Spleen (tissue), 11 donors: ENCODE results near the gene SEC31B. TPM values are rescaled to one million over a fixed set of nuclear protein-coding genes. Genes with fewer than 3 reads are reported as not detected.
A peak's percentile ranks its signal among the peaks of the same experiment; 100 is the strongest.

Source experiments
- DNase-seq: peaks from one replicate; pipeline ENCODE4 v3.0.0-alpha.2; 2020
- H3K27ac ChIP-seq, 8 donors: fragments of 200-600 bp; sonication (generic) in 7 of 8; 1 replicate in 4 of 8; 2 replicates in 4 of 8; pipeline versions ENCODE4 v1.5.0 to v1.8.0; 2016 to 2021; ENCODE audit warnings: inconsistent platforms in 4 of 8, mild to moderate bottlenecking in 4 of 8, moderate library complexity in 1 of 8
- H3K27me3 ChIP-seq, 7 donors: fragments of 200-600 bp; sonication (generic) in 6 of 7; replicated peaks in 1 of 7; 1 replicate in 4 of 7; 2 replicates in 3 of 7; pipeline versions ENCODE4 v1.5.0 to v1.8.0; 2016 to 2021; ENCODE audit warnings: inconsistent platforms in 3 of 7, mild to moderate bottlenecking in 1 of 7
- H3K36me3 ChIP-seq, 6 donors: fragments of 200-600 bp; sonication (generic) in 5 of 6; 1 replicate in 4 of 6; 2 replicates in 2 of 6; pipeline versions ENCODE4 v1.5.0 to v1.8.0; 2016 to 2021; ENCODE audit warnings: inconsistent platforms in 2 of 6
- H3K4me1 ChIP-seq, 6 donors: fragments of 200-600 bp; sonication (generic) in 5 of 6; 1 replicate in 3 of 6; 2 replicates in 3 of 6; pipeline versions ENCODE4 v1.5.0 to v1.8.0; 2016 to 2021; ENCODE audit warnings: inconsistent platforms in 3 of 6
- H3K4me3 ChIP-seq, 8 donors: fragments of 200-600 bp; sonication (generic) in 7 of 8; 1 replicate in 4 of 8; 2 replicates in 4 of 8; pipeline versions ENCODE4 v1.5.0 to v1.8.0; 2016 to 2021; ENCODE audit warnings: inconsistent platforms in 4 of 8, mild to moderate bottlenecking in 4 of 8, moderate library complexity in 2 of 8
- H3K9me3 ChIP-seq, 8 donors: fragments of 200-600 bp; sonication (generic) in 7 of 8; 1 replicate in 4 of 8; 2 replicates in 4 of 8; pipeline versions ENCODE4 v1.5.0 to v1.8.0; 2016 to 2021; ENCODE audit warnings: inconsistent platforms in 4 of 8
- POLR2A ChIP-seq, 3 donors: fragments of 450-650 bp; IDR thresholded peaks; one replicate each; pipeline ENCODE4 v1.5.1; 2017; ENCODE audit warnings: antibody characterized with exemption in 3 of 3, mild to moderate bottlenecking in 1 of 3
- POLR2AphosphoS5 ChIP-seq, 3 donors: sonication (generic); formaldehyde crosslinking; IDR thresholded peaks; one replicate each; pipeline ENCODE4 v1.5.1; 2017; ENCODE audit warnings: antibody characterized with exemption in 3 of 3
- WGBS, 5 donors: extraction: QIAGEN DNeasy Blood & Tissue Kit in 3 of 5; methylation state at CpG; one replicate each; pipeline versions ENCODE4 v1.1.5 to v1.1.7; 2013 to 2018; 5-methylcytosine and 5-hydroxymethylcytosine counted together
- intact Hi-C: fragments of 100-400 bp; cut with DNase I; formaldehyde crosslinking; loops from one replicate; pipeline ENCODE4 v1.15.0; 2023; ENCODE audit warnings: low total_unique reads
- polyA plus RNA-seq, 3 donors: library from polyadenylated mRNA; stranded (reverse); fragments of 200-250 nt; gene quantifications; one replicate each; pipeline ENCODE4 v1.2.1, GENCODE V29; 2013
- total RNA-seq, 7 donors: library from RNA; depleted of rRNA in 3 of 7; stranded (reverse); fragments of >200 nt in 3 of 7; fragmentation: NEBNext Ultra II Directional in 4 of 7; extraction: Animal tissue kit (Norgen Biotek cat#: 25700) in 4 of 7; gene quantifications; one replicate each; pipeline versions ENCODE4 v1.1.0 to v1.2.1, GENCODE V29; 2016 to 2021
- TF ChIP-seq, protein P1 (sequence below), 11 experiments: fragments of 200-600 bp in 7 of 11; fragments of 450-650 bp in 4 of 11; sonication (generic) in 4 of 11; IDR thresholded peaks in 8 of 11; conservative IDR thresholded peaks in 3 of 11; 1 replicate in 7 of 11; 2 replicates in 4 of 11; pipeline versions ENCODE4 v1.4.0 to v1.8.0; 2016 to 2021; ENCODE audit warnings: antibody characterized with exemption in 11 of 11, inconsistent platforms in 4 of 11, mild to moderate bottlenecking in 1 of 11
- donor health status: healthy with polysubstance abuse.
- donor health status: DM: no; HTN: no; CAD: no; lungs with moderate emphysema.
- donor health status: DM: no; HTN: no; CAD: no.
- donor health status: Bipolar disorder and iron deficiency.
- donor health status: healthy.
- donor health status: DM: no; HTN: no; CAD: no.
- donor health status: DM: yes; HTN: yes; CAD: no.

Gene SEC31B
- total and polyA plus RNA-seq, 10 donors = 12.0 to 30.7 (median 20.2) TPM

DNA sequence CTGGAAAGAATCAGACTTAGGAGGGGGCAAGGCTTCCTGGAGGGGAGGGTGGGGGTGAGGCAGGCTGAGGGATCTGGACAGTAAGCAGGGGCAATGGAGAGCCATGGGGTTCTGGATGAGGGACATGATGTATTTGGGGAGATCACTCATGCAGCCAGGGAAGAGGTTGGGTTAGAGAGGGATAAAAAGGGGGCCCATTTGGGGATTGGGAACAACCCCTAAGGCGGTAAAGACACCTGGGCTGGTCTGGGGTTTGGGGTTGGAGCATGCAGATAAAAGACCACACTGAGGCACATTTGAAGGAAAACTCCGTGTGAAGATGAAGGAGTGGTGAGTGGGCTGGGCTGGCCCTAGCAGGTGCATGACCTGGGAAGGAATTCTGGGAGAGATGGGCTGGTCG is 46.9 kb upstream of the SEC31B start:
- no peaks in the 10 kb centered on the region for H3K9me3 ChIP-seq
- H3K36me3 ChIP-seq = no peaks in the 10 kb centered on the region
- intact Hi-C loops = loop anchor here (10.0 kb wide), 1 partner anchor 308 kb away; no protein-coding TSS in a partner anchor
- H3K27ac ChIP-seq = no peak overlapping the region
- 58 to 69% (median 61%) methylated on average over 3 of the region's 3 CpGs for WGBS, 5 donors
- TF ChIP-seq POLR2AphosphoS5 (IDR thresholded peaks at IDR 0.05) (no peak), POLR2A (IDR thresholded peaks at IDR 0.05) (no peak)
- TF ChIP-seq, protein P1, sequence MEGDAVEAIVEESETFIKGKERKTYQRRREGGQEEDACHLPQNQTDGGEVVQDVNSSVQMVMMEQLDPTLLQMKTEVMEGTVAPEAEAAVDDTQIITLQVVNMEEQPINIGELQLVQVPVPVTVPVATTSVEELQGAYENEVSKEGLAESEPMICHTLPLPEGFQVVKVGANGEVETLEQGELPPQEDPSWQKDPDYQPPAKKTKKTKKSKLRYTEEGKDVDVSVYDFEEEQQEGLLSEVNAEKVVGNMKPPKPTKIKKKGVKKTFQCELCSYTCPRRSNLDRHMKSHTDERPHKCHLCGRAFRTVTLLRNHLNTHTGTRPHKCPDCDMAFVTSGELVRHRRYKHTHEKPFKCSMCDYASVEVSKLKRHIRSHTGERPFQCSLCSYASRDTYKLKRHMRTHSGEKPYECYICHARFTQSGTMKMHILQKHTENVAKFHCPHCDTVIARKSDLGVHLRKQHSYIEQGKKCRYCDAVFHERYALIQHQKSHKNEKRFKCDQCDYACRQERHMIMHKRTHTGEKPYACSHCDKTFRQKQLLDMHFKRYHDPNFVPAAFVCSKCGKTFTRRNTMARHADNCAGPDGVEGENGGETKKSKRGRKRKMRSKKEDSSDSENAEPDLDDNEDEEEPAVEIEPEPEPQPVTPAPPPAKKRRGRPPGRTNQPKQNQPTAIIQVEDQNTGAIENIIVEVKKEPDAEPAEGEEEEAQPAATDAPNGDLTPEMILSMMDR (IDR thresholded peaks at IDR 0.05 in 8 of 11, conservative IDR thresholded peaks at IDR 0.05 in 3 of 11) = no peak
- peaks cover 0 to 100% (median 33%) of the 10 kb centered on the region in 7 donors for H3K27me3 ChIP-seq
- no peak for DNase-seq
- no peak overlapping the region for H3K4me3 ChIP-seq
- H3K4me1 ChIP-seq = peaks cover 0 to 15% (median 12%) of the 10 kb centered on the region in 6 donors

- peaks cover 0 to 21% (median 13%) of the 10 kb centered on the region in 6 donors for H3K4me1 ChIP-seq
- H3K9me3 ChIP-seq = no peaks in the 10 kb centered on the region
- WGBS, 5 donors = 58 to 78% (median 65%) methylated on average over 9 of the region's 9 CpGs
- no peak overlapping the region for H3K4me3 ChIP-seq
- peaks cover 0 to 6% (median 0%) of the 10 kb centered on the region in 6 donors for H3K36me3 ChIP-seq
- H3K27me3 ChIP-seq = peaks cover 0 to 96% (median 34%) of the 10 kb centered on the region in 7 donors
- intact Hi-C loops = loop anchor here (10.0 kb wide), 1 partner anchor 309 kb away; no protein-coding TSS in a partner anchor
- no peak for DNase-seq
- TF ChIP-seq, protein P1 (IDR thresholded peaks at IDR 0.05 in 8 of 11, conservative IDR thresholded peaks at IDR 0.05 in 3 of 11) = no peak
- TF ChIP-seq POLR2AphosphoS5 (IDR thresholded peaks at IDR 0.05) (no peak), POLR2A (IDR thresholded peaks at IDR 0.05) (no peak)
- H3K27ac ChIP-seq = no peak overlapping the region
Measured at GRCh38 chr10:100565206-100565985, 45.7 kb upstream of the SEC31B start.

DNA sequence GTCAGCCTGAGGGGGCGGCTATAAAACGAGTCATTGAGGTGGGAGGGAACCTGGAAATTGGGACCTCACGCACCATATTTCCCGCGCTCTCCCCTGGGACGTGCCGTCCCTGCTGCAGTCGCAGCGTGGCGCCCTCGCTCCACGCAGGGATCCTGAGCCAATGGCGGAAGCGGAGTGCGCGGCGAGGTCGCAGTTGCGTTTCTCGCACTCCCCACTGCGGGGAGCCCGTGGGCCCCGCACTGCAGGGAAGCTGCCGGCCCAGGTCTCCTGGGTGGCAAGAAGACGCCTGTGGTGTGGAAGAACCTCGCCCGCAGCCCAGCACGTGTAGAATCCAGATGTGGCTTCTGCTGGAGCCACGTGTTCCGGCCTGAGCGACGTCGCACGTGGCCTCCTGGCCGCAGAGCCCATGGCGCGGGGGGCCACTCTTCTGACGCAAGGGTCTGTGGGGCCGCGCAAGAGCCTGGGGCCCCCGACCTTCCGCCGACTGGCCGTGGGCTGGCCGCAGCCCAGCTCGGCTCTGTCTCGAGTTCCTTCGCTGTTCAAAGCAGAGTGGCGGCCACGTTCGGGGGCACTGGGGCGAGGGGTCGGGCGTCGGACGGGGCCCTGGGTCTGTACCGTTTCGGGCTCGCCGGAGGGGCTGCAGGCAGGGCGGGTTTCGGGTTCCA is 42.5 kb upstream of the SEC31B start:
- peak; percentile 90 for DNase-seq
- TF ChIP-seq POLR2A (IDR thresholded peaks at IDR 0.05) (no peak), POLR2AphosphoS5 (IDR thresholded peaks at IDR 0.05) (peak; percentile 70 to 88 (median 73))
- TF ChIP-seq, protein P1 (IDR thresholded peaks at IDR 0.05 in 8 of 11, conservative IDR thresholded peaks at IDR 0.05 in 3 of 11) = peak; percentile 48 to 91 (median 79)

More for the DNA sequence above, 42.5 kb upstream of the SEC31B start:
- H3K27me3 ChIP-seq = peaks cover 0 to 64% (median 23%) of the 10 kb centered on the region in 7 donors
- peak overlapping the region in 4 of 8 donors; percentile 10 to 58 (median 22) for H3K4me3 ChIP-seq
- 5 to 12% (median 9%) methylated on average over 17 to 62 of the region's 62 CpGs for WGBS, 5 donors
- no peaks in the 10 kb centered on the region for H3K9me3 ChIP-seq
- intact Hi-C loops = loop anchor here (10.0 kb wide), 1 partner anchor 313 kb away; no protein-coding TSS in a partner anchor
- peaks cover 0 to 33% (median 0%) of the 10 kb centered on the region in 6 donors for H3K36me3 ChIP-seq
- no peak overlapping the region for H3K27ac ChIP-seq
- H3K4me1 ChIP-seq = peaks cover 0 to 21% (median 13%) of the 10 kb centered on the region in 6 donors
